Glomerular visceral epithelial cell (primary cell): ENCODE data around the gene CCDC38.

Experiments
- DNase-seq: peaks from one replicate; pipeline ENCODE4 v3.0.0-alpha.2; 2016; ENCODE audit errors: extremely low spot score

The CCDC38 gene

GRCh38 chr12:95962222-95962621, 19.8 kb upstream of the CCDC38 start:
- no peak for DNase-seq

GRCh38 chr12:95960241-95960640, 17.8 kb upstream of the CCDC38 start:
- no peak for DNase-seq

DNA sequence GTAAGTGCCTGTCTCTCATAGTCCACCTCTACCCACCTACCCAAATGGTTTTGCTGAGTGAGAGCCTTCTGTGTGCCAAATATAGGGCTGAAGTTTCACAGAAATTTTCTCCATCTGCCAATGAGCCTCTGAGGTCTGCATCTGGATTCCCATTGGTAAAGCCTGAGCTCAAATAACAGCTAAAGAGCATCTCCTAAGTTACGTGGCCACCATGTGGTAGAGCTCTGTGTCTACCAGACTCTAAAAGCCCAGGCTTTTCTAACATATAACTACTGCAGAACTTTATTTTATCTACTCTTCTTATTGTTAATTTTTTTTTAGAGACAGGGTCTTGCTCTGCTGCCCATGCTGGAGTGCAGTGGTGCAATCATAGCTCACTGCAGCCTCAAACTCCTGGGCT, 16.7 kb upstream of the CCDC38 start:
- peak; percentile 6 for DNase-seq

DNA sequence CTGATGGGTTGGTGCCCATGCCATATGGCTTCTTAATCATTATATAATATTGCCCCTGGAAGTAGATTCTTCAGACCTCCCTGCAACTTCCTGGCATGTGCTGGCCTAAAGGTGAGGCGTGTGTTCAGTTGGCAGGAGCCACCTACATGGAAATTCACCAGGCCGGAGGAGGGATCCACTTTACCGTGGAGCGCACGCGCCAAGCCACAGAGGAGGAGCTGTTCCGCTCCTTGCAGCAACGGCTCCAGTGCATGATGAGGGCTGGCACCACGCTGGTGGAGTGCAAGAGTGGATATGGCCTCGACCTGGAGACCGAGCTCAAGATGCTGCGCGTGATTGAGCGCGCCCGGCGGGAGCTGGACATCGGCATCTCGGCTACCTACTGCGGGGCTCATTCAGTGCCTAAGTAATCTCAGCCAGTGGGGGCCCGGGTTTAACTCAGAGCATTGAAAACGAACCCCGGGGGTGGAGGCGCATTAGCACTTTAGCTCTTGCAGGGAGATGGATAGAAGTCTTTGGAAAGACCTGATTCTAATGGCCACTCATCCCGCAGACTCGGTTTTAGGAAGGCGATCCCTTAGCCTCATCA, 14.2 kb upstream of the CCDC38 start:
- DNase-seq = no peak

DNA sequence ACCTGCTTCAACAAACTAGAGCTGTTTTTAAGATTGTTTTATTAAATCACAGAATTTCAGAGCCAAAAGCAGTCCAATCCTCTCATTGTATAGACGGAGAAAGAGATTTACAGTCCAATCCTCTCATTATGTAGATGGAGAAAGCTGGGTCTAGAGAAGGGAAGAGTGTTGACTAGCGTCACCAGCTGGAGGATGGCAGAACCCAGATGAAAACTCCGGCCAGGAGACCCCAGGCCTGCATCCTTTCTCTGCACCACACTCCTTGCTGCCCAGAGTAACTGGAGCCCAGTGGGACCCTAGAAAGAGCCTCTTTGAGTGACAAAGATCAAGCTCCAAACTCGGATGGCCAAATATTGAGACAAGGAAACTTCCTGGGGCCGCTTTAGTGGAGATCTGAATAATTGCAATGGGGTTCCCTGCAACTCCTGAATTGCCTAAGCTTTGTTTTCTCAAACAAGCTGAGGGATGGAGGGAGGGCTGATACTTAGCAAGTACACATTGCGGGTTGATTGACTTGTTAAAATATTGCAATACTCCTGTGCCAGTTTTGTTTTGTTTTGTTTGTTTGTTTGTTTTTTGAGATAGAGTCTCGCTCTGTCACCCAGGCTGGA, 13.2 kb upstream of the CCDC38 start:
- DNase-seq = no peak

GRCh38 chr12:95953000-95953399, 10.6 kb upstream of the CCDC38 start:
- DNase-seq = no peak

DNA sequence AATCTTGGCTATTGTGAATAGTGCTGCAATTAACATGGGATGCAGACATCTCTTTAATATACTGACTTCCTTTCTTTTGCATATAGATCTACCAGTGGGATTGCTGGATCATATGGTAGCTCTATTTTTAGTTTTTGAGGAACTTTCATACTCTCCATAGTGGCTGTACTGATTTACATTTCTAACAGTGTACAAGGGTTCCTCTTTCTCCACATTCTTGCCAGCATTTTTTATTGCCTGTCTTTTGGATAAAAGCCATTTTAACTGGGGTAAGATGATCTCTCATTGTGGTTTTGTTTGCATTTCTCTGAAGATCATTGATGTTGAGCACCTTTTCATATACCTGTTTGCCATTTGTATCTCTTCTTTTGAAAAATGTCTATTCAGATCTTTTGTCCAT, 9.1 kb upstream of the CCDC38 start:
- no peak for DNase-seq

DNA sequence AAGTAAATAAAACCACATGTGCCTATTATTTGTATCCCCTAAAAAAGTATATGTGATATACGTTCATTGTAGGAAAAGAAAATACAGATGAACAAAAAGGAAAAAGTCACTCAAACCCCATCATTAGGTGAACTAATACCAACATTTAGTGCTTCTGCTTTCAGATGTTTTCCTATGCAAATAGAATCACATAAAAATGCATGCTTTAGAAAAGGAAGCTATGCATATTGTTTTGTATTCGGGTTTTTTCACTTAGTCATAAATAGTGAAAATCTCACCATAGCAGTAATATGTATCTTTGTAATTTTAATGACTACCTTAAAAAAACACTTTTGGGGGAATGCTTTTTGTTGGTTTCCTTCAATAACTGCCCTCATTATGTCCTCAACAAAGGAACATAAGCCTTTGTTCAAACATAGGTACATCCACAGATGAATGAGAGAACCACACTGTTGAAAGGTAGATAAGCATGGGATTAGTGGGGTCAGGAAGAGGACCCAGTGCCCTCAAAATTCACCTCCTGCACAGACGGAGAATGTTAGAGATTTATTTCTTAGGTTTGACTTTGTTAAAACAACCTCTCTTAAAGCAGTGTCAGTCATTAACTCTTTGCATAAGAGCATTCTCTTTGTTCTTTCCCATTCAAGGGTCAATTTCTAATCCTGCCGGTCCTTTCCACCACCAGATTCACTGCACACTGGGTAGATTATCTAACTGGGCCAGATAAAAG, 7.2 kb upstream of the CCDC38 start:
- DNase-seq = no peak

- no peak for DNase-seq
These were observed 1.8 kb upstream of the CCDC38 start for GRCh38 chr12:95944108-95944704.

GRCh38 chr12:95943330-95943842, 972 bp upstream of the CCDC38 start, which contains the start of gene AMDHD1:
Gene AMDHD1, plus strand, starts transcription at chr12:95943331. Its CDS starts 68 bp downstream, at chr12:95943399.
- DNase-seq = peak; percentile 56

GRCh38 chr12:95942101-95942523, 302 bp downstream of the CCDC38 start:
- DNase-seq = peak; percentile 13

GRCh38 chr12:95940514-95940913, 1.9 kb downstream of the CCDC38 start:
- no peak for DNase-seq

DNA sequence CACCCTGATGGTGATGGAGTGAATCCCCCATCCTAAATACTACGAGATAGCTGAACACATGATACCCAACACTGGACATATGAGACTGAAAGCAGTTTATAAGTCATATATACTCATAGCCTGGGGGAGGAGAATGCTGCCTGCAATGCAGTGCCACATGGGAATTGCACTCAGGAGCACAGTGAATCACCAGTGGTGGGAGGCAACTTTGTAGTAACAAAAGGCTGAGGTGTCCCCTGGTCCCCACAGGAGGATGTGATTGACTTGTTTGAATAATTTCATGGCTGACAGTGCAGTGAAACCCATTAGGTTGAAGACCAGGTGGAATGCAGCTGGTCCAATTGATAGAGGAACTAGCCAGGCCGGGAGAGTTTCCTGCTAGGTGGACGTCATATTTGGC, 20.2 kb downstream of the CCDC38 start:
- DNase-seq = no peak

DNA sequence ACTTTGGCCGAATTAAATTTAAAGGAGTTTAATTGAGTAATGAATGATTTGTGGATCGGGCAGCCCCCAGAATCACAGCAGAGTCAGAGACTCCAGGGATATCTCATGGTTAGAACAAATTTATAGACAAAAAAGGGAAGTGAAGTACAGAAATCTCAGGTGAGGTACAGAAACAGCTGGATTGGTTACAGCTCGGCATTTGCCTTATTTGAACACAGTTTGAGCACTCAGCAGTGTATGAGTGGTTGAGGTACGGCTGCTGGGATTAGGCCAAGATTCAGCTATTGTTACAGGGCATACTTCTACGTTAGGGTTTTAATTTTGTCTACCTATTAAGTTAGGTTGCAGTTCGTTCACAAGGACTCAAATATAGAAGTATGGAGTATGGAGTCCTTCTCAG, 23.3 kb downstream of the CCDC38 start:
- no peak for DNase-seq

DNA sequence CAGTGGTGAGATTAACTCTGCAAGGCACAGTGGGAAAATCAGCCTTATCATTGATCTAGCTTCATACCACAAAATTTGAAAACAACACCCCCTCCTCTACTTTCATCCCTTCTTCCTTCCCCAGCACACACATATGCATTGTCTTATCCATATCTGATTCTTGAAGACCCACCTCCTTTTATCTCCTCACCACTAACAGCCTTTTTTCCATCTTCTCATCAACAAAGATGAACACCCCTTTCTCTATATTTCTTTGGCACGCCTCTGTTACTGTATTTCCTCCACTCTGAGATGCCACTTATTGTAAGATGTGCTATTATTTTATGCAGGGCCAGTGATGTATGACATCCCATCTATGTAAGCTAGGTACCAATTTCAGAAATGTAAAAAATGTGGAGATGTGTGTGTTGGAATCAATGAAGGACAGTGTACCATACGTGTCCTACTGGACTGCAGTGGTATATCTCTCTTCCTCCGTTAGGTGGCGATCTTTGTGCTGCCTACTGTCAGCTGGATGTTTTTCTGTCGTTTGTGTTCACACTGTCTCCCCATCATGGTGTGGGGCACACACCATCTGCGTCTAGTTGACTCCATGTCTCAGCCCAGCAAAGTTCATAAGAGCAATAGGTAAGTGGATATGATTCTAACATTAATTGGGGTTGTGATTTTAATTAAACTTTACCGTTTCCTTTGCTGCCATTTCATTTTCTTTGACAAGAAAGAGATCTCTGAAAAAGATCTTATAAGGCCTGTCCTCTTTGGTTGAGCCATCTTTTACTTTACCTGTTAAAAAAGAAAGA, 24.0 kb downstream of the CCDC38 start:
- DNase-seq = peak; percentile 45

DNA sequence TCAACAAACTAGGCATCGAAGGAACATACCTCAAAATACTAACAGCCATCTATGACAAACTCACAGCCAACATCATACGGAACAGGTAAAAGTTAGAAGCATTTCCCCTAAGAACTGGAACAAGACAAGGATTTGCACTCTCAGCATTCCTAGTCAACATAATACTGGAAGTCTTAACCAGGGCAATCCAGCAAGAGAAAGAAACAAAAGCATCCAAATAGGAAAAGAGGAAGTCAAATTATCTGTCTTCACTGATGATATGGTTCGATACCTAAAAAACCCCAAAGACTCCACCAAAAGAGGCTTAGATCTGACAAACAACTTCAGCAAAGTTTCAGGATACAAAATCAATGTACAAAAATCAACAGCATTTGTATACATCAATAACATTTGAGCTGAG, 32.5 kb downstream of the CCDC38 start:
- no peak for DNase-seq

GRCh38 chr12:95908573-95908972, 33.8 kb downstream of the CCDC38 start:
- no peak for DNase-seq

DNA sequence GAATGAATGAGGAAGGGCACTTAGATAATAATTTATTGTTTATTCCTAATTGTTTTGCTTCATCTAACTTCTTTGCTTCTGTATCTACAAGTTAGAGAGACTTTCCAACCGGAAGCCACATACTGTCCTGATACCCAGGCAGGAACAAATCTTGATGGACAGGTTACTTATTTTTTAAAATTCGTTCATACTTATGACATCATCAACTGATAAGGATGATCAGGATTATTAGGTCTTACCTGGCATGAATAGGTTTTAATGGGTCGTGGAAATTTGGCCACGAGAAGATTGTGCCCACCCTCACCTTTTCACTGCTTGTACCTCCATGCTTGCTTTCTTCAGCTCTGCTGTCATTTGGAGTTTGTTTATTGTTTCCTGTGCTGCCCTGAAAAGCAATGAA, 44.3 kb downstream of the CCDC38 start:
- no peak for DNase-seq

GRCh38 chr12:95896846-95897245, 45.6 kb downstream of the CCDC38 start:
- DNase-seq = no peak

DNA sequence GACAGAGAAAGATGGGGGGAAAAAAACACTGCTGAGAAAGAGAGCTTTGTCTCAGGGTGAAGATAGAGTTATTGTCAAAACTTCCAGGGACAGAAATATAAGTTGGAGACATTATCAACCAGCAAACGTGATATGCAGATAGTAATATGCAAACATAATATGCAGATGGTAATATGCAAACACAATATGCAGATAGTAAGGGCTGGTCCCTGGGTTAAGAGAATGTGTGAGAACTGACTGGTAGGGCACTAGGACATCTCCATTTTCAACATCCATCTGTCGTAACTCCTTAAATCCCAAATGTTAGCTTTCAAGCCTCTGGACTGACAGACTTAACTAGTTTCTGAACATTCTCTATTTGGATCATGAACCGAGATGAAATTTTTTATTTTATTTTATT, 51.5 kb downstream of the CCDC38 start:
- no peak for DNase-seq

DNA sequence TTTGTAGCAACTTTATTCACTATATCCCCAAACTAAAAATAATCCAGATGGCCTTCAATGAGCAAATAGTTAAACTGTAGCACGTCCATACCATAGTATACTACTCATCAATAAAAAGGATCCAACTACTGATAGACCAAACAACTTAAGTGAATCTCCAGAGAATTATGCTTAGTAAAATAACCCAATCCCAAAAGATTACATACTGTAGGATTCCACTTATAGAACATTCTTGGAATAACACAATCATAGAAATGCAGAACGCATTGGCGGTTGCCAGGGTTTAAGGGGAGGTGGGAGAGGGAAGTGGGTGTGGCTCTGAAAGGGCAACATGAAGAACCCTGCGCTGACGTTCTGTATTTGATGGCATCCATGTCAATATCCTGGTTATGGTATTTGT, 55.1 kb downstream of the CCDC38 start:
- DNase-seq = no peak

- DNase-seq = no peak
These were observed 57.4 kb downstream of the CCDC38 start for GRCh38 chr12:95884998-95885397.
